HCEC 1CT (cell line): Measurements from ENCODE around the gene LYST.
A peak's percentile ranks its signal among the peaks of the same experiment; 100 is the strongest.
"Not testable (repeated sequence)": the region's sequence is repeated elsewhere in the genome, so short reads cannot be mapped to it uniquely, and the experiment has no call there.

ENCODE experiments used
- DNase-seq: peaks from one replicate; pipeline ENCODE4 v3.0.0-alpha.2; 2017

LYST gene

GRCh38 chr1:235754186-235754585 is 112.5 kb downstream of the LYST start:
- DNase-seq = not testable (repeated sequence)

DNA sequence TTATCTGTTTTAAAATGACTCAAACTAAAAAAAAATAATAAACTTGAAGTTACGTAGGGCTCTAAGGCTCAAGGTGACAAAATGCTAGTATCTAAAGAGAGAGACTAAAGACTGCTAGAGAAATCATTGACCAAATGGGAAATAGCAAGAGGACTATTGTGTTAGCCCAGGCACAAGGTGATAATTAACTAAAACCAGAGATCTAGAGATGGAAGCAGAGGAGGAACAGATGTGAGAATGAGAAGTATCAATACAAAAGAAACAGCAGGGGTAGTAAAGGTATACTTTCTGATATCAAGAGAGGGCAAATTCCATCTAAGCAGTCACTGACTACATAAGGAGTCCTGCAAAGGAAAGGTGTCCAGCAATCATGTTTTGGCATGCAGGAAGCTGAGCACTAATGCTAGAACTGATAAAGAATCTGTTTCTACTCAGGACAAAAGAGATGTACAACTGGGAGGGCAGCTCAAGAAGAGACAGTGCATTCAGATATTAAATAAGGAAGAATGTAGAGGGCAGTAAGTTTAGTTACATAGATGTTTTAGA is 116.9 kb downstream of the LYST start:
- DNase-seq = no peak

DNA sequence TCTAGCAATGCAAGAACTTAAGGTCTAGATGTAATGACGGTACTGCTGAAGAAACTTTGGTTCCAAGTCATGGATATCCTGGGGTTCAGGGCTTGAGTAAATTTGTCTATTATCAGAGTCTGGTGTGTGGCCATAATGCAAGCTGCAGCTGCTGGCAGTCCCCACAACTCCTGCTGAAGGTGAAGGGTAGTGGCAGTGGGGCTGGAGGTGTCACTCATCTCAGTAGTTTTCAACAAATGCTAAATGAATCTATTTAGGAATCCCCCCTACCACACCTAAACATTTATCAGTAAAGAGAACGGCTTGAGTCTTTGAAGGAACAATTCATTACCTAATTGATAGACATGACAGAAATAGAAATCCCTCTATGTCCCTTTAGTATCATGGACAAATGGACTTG is 118.0 kb downstream of the LYST start:
- no peak for DNase-seq

GRCh38 chr1:235746245-235746644 is 120.5 kb downstream of the LYST start:
- no peak for DNase-seq

- DNase-seq = no peak
Observed at GRCh38 chr1:235745503-235746136, 121.1 kb downstream of the LYST start.

- DNase-seq = no peak
Observed at GRCh38 chr1:235742914-235743599, 123.6 kb downstream of the LYST start.

GRCh38 chr1:235741294-235741693 is 125.4 kb downstream of the LYST start:
- DNase-seq = peak; percentile 88

GRCh38 chr1:235739631-235740030 is 127.1 kb downstream of the LYST start:
- peak; percentile 43 for DNase-seq

DNA sequence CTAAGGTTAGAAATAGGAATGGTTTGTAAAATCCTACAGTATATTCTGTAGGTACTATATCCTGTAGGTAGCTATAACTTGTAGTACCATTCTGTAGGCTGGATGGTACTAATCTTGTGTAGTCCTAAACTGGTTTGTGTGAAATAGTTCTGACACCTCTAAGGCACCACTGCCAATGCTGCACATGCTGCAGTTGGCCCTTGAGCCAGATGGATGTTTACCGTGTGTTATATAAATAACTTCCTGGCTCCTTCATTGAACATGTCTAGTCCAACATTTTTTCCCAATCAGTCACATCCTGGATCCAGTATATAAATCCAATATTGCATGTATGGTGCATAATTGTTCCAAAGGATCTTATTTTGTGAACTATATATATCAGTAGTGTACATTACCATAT is 127.6 kb downstream of the LYST start:
- DNase-seq = peak; percentile 90

- DNase-seq = no peak
Observed at GRCh38 chr1:235737751-235738150, 129.0 kb downstream of the LYST start.

- DNase-seq = peak; percentile 11
Observed at GRCh38 chr1:235736263-235736662, 130.4 kb downstream of the LYST start.

DNA sequence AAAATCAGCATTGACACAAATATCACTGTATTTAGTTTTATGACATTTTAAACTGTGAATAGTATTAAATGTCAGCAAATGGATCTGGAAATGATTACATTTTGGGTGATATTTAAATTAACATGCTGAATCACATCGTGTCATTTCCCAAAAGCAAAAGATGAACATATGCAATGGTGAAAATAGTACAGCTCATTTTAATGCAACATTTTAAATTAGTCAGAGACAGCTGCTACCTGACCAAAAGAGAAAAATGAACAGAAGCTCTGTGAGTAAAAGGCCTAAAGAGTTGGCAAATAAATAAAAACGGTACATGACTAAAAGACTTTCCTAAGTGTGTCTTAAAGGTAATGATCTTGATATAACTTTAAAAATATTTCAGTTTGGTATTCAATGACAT is 131.1 kb downstream of the LYST start:
- DNase-seq = peak; percentile 68

GRCh38 chr1:235734335-235734734 is 132.4 kb downstream of the LYST start:
- DNase-seq = no peak

DNA sequence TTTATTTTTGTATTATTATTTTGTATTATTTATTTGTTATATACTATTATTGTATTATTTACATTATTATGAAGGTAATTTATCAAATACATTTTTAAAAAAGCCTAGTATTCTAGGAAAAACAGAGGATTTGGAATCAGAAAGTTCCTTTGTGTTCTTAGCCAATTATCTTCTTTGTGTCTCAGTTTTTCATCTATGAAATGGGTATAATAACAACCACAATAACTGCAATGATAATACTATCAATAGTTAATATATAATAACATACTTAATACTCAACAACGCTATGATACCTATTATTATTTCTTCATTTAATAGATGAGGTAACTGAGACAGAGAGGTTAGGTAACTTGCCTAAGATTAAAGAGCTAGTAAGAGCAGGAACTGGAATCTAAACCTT is 136.7 kb downstream of the LYST start:
- DNase-seq = no peak

DNA sequence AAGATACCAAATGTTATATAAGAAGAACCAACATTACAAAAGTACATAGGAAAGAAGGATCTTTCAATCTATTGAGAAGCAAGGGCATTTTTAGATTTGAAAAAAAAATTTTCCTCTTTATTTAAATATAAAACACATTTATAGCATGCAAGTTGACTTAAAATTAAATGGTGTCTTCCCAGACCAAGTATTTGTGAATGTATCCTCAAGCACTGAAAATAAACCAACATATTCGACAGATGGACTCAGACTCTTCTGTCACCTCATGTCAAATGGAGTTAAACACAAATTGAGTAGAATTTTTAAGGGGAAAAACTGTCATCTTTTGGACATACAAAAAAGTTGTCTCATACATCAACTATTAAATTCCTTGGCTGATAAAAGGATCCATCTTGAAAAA is 140.1 kb downstream of the LYST start:
- DNase-seq = no peak

DNA sequence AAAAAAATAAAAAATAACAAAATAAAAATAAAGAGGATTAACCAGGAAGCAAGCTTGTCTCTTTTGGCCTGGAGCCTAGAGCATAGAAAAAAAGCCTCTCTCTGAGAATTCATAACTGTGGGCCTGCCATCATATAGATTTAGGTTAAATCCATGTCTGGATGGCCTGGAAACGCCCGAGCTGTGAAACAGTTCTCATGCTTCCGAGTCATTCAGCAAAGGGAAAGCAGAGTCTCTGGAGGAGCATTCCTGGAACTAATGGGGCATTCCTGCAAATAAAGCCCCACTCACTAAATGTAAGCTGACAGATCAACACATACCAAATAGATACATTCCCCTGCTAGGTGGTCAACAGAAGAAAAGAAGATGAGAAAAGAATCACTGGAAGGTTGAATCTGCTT is 141.3 kb downstream of the LYST start:
- no peak for DNase-seq

GRCh38 chr1:235724730-235725129 is 142.0 kb downstream of the LYST start:
- DNase-seq = no peak

- DNase-seq = no peak
Observed at GRCh38 chr1:235722858-235723257, 143.8 kb downstream of the LYST start.

- DNase-seq = no peak
Observed at GRCh38 chr1:235721982-235722381, 144.7 kb downstream of the LYST start.

DNA sequence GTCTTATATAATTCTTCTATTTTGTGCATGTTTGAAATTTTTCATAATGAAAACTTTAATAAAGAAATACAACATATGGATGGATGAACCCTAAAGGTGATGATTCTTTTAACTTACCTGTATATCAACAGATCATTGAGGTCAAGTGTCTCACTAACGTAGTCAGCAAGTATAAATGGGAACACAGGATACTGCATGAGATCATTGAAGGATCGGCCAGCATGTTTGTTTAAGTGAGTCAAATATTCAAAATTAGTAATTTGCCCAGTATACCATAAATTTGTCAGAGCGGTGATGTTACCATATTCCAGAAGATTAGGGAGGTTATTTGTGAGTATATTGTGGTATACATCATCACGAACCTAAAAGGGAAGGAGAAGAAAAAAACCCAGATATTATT is 146.2 kb downstream of the LYST start:
- peak; percentile 73 for DNase-seq

DNA sequence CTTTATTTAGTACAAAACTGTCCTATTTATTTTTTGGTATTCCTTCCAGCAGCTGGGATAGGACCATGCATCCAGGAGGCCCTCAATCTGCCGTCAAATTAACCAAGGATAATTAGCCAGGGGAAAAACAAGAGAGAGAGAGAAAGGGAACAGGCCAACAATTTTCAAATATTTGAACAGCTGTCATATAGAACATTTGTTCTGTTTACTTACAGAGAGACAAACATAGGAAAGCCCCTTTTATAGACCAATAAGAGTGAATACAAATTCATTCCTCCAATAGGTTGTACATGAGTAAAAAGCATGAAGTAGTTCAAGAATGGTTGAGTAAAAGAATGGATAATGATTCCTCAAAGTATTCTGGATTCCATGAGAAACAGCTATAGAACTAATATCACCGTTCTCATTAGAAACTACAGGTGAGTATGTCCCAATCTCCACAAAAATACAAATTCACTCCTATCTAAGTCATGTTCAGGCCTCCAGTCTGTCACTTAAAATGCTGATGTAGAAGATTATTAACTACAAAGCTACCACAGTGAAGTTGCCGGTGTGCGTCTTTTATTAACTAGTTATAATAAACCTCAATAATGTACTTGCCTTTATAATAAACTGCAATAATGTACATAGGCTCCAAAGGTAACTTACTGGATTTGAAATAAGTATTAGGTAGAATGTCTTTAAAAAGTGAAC is 152.4 kb downstream of the LYST start:
- no peak for DNase-seq

DNA sequence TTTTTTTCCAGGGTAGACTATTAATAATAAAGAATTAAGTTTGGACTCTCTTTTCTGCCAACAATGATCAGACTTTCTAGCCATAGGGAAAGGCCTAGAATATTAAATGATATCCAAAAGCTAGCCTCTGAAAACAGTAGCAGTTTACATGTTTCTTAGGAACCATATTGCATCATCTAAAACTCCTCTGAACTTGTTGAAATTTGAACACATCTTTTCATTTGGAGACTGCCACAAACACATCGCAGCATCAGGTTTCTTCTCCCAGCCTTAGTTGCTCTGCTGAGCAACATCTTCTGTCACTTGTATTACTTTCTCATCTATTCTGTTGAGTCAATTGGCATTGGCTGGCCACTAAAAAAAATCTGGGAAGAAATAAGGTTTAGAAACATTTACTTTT is 153.9 kb downstream of the LYST start:
- no peak for DNase-seq

DNA sequence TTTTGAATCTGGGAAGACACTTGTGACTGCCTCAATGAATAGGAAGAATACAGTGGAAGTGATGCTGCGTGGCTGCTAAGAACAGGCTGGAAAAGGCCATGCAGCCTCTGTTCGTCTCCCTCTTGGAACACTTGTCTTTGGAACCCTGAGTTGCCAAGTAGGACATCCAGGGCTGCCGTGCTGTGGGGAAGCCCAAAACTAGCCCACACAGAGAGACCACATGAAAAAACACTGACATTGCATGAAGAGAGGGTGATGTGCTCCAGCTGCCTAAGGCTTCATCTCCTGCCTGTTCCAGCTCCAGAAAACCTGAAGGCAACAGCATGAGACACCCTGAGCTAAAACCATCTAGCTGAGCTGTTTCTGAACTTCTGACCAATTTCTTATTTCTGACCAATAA is 156.0 kb downstream of the LYST start:
- no peak for DNase-seq

- no peak for DNase-seq
Observed at GRCh38 chr1:235709018-235709417, 157.7 kb downstream of the LYST start.
